ENCODE results near the gene GNMT.

GRCh38 chr6:42979523-42980177, 19.1 kb downstream of the GNMT start:
- TF ChIP-seq, protein P1, sequence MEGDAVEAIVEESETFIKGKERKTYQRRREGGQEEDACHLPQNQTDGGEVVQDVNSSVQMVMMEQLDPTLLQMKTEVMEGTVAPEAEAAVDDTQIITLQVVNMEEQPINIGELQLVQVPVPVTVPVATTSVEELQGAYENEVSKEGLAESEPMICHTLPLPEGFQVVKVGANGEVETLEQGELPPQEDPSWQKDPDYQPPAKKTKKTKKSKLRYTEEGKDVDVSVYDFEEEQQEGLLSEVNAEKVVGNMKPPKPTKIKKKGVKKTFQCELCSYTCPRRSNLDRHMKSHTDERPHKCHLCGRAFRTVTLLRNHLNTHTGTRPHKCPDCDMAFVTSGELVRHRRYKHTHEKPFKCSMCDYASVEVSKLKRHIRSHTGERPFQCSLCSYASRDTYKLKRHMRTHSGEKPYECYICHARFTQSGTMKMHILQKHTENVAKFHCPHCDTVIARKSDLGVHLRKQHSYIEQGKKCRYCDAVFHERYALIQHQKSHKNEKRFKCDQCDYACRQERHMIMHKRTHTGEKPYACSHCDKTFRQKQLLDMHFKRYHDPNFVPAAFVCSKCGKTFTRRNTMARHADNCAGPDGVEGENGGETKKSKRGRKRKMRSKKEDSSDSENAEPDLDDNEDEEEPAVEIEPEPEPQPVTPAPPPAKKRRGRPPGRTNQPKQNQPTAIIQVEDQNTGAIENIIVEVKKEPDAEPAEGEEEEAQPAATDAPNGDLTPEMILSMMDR (IDR thresholded peaks at IDR 0.05), result no peak
- no peak for TF ChIP-seq POLR2A (IDR thresholded peaks at IDR 0.05)
- TF ChIP-seq POLR2AphosphoS5 (IDR thresholded peaks at IDR 0.05), result no peak
- TF ChIP-seq EP300 (IDR thresholded peaks at IDR 0.05), result no peak

Measured in suprapubic skin (tissue), 4 donors.